ENCODE measurements around the gene TRMT2A.

The TRMT2A gene

GRCh38 chr22:20106205-20106848 lies 10.7 kb downstream of the TRMT2A start:
- no peak for DNase-seq (ENCODE audit: low read depth)

GRCh38 chr22:20105456-20106204 lies 11.4 kb downstream of the TRMT2A start:
- no peak for DNase-seq (ENCODE audit: low read depth)

- DNase-seq (ENCODE audit: low read depth) = no peak
Observed at GRCh38 chr22:20102203-20102780, 14.7 kb downstream of the TRMT2A start.

- no peak for DNase-seq (ENCODE audit: low read depth)
Observed at GRCh38 chr22:20101638-20102037, 15.4 kb downstream of the TRMT2A start.

- no peak for DNase-seq (ENCODE audit: low read depth)
Observed at GRCh38 chr22:20099099-20099711, 17.8 kb downstream of the TRMT2A start.

- DNase-seq (ENCODE audit: low read depth) = no peak
Observed at GRCh38 chr22:20096574-20097420, 20.2 kb downstream of the TRMT2A start.

GRCh38 chr22:20095521-20095920 lies 21.5 kb downstream of the TRMT2A start:
- no peak for DNase-seq (ENCODE audit: low read depth)

GRCh38 chr22:20094197-20094807 lies 22.7 kb downstream of the TRMT2A start:
- DNase-seq (ENCODE audit: low read depth) = no peak

GRCh38 chr22:20093418-20094196 lies 23.4 kb downstream of the TRMT2A start:
- no peak for DNase-seq (ENCODE audit: low read depth)

- DNase-seq (ENCODE audit: low read depth) = no peak
Observed at GRCh38 chr22:20092477-20092854, 24.6 kb downstream of the TRMT2A start.

GRCh38 chr22:20091690-20092476 lies 25.1 kb downstream of the TRMT2A start:
- DNase-seq (ENCODE audit: low read depth) = no peak

- DNase-seq (ENCODE audit: low read depth) = no peak
Observed at GRCh38 chr22:20090730-20091240, 26.2 kb downstream of the TRMT2A start.

GRCh38 chr22:20089977-20090729 lies 26.9 kb downstream of the TRMT2A start:
- DNase-seq (ENCODE audit: low read depth) = no peak

- no peak for DNase-seq (ENCODE audit: low read depth)
Observed at GRCh38 chr22:20089226-20089976, 27.6 kb downstream of the TRMT2A start.

GRCh38 chr22:20088263-20088648 lies 28.8 kb downstream of the TRMT2A start:
- no peak for DNase-seq (ENCODE audit: low read depth)

GRCh38 chr22:20087319-20088262 lies 29.4 kb downstream of the TRMT2A start:
- no peak for DNase-seq (ENCODE audit: low read depth)

- no peak for DNase-seq (ENCODE audit: low read depth)
Observed at GRCh38 chr22:20086763-20087162, 30.3 kb downstream of the TRMT2A start.

All from activated T-helper 9 cell treated with anti-CD3 and anti-CD28 coated beads, Interleukin-2, amount 50 U/mL, for 16 hours (primary cell).